GM18861 (cell line): ENCODE data around the gene GAS2L2.

Experiments used
- ATAC-seq: cut with Tn5 transposase; IDR thresholded peaks from one replicate; pipeline ENCODE4 v1.9.1; 2021; ENCODE audit not compliant: unreplicated experiment

The GAS2L2 gene

GRCh38 chr17:35748341-35748841 is 4.6 kb downstream of the GAS2L2 start:
- no peak for ATAC-seq

- no peak for ATAC-seq
Measured at GRCh38 chr17:35747540-35748017, 5.5 kb downstream of the GAS2L2 start.

GRCh38 chr17:35745749-35746320 is 7.2 kb downstream of the GAS2L2 start:
- ATAC-seq = no peak

GRCh38 chr17:35745246-35745645 is 7.8 kb downstream of the GAS2L2 start:
- no peak for ATAC-seq

- no peak for ATAC-seq
Measured at GRCh38 chr17:35744830-35745229, 8.2 kb downstream of the GAS2L2 start.

GRCh38 chr17:35743626-35744328 is 9.3 kb downstream of the GAS2L2 start:
- ATAC-seq = no peak

GRCh38 chr17:35742896-35743477 is 10.1 kb downstream of the GAS2L2 start:
- ATAC-seq = no peak

GRCh38 chr17:35742496-35742895 is 10.5 kb downstream of the GAS2L2 start:
- no peak for ATAC-seq

- ATAC-seq = no peak
Measured at GRCh38 chr17:35740997-35741931, 11.8 kb downstream of the GAS2L2 start.

- ATAC-seq = no peak
Measured at GRCh38 chr17:35740216-35740615, 12.8 kb downstream of the GAS2L2 start.

GRCh38 chr17:35738519-35739133 is 14.4 kb downstream of the GAS2L2 start:
- ATAC-seq = no peak

- no peak for ATAC-seq
Measured at GRCh38 chr17:35736236-35736635, 16.8 kb downstream of the GAS2L2 start.

GRCh38 chr17:35735036-35735805 is 17.8 kb downstream of the GAS2L2 start:
- ATAC-seq = no peak

GRCh38 chr17:35734396-35734795 is 18.6 kb downstream of the GAS2L2 start:
- no peak for ATAC-seq

- ATAC-seq = no peak
Measured at GRCh38 chr17:35733366-35733765, 19.7 kb downstream of the GAS2L2 start.

GRCh38 chr17:35732806-35733136 is 20.3 kb downstream of the GAS2L2 start:
- no peak for ATAC-seq

- ATAC-seq = no peak
Measured at GRCh38 chr17:35731917-35732805, 20.9 kb downstream of the GAS2L2 start.

- ATAC-seq = no peak
Measured at GRCh38 chr17:35731239-35731916, 21.7 kb downstream of the GAS2L2 start, which contains the start of gene RASL10B. Gene RASL10B (plus strand): TSS chr17:35731639. CDS start chr17:35735185, 3,546 bp downstream.
